ENCODE results near the gene NFILZ.

DNA sequence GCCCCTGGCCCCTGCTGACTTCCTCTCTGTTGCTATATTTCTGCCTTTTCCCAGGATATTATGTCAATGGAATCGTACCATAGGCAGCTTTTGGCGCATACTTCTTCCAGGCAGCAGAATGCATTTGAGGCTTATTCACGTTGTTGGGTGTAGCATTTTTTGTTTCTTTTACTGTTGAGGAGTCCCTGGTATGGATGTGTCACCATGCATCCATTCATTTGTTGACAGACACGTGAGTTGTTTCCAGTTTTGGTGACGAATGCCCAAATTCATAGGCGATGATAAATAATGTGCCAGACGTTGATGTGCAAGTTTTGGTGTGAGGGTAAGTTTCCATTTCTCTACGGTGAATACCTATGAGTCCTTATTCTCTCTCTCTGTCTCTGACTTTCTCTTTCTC lies 5.0 kb downstream of the NFILZ start:
- TF ChIP-seq, protein P1, sequence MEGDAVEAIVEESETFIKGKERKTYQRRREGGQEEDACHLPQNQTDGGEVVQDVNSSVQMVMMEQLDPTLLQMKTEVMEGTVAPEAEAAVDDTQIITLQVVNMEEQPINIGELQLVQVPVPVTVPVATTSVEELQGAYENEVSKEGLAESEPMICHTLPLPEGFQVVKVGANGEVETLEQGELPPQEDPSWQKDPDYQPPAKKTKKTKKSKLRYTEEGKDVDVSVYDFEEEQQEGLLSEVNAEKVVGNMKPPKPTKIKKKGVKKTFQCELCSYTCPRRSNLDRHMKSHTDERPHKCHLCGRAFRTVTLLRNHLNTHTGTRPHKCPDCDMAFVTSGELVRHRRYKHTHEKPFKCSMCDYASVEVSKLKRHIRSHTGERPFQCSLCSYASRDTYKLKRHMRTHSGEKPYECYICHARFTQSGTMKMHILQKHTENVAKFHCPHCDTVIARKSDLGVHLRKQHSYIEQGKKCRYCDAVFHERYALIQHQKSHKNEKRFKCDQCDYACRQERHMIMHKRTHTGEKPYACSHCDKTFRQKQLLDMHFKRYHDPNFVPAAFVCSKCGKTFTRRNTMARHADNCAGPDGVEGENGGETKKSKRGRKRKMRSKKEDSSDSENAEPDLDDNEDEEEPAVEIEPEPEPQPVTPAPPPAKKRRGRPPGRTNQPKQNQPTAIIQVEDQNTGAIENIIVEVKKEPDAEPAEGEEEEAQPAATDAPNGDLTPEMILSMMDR (IDR thresholded peaks at IDR 0.05; ENCODE audit: borderline replicate concordance, extremely low read depth, low read length, poor library complexity, severe bottlenecking) = no peak
- TF ChIP-seq EZH2 (IDR thresholded peaks at IDR 0.05; ENCODE audit: borderline replicate concordance, low read depth, low read length, severe bottlenecking) = no peak

Data from DND-41 (cell line).